SJSA1 (cell line): Measurements from ENCODE around the gene UBC. TPM values are rescaled to one million over a fixed set of nuclear protein-coding genes. Genes with fewer than 3 reads are reported as not detected.
"Not testable (repeated sequence)": the region's sequence is repeated elsewhere in the genome, so short reads cannot be mapped to it uniquely, and the experiment has no call there.

ENCODE experiments used
- DNase-seq, 2 experiments: peaks; one replicate each; pipeline ENCODE4 v3.0.0-alpha.2; 2015 to 2020; ENCODE audit warnings: low spot score in 2 of 2, low read depth in 1 of 2
- H3K27ac ChIP-seq: fragments of 250-450 bp; sonication (Bioruptor Pico); 2 replicates; pipeline ENCODE4 v1.5.1; 2020; ENCODE audit warnings: mild to moderate bottlenecking, moderate library complexity
- H3K27me3 ChIP-seq: fragments of 250-450 bp; sonication (Bioruptor Pico); replicated peaks from 2 replicates; pipeline ENCODE4 v1.5.1; 2020; ENCODE audit warnings: mild to moderate bottlenecking, moderate library complexity
- H3K36me3 ChIP-seq: fragments of 250-450 bp; sonication (Bioruptor Pico); 2 replicates; pipeline ENCODE4 v1.5.1; 2020; ENCODE audit warnings: mild to moderate bottlenecking
- H3K4me1 ChIP-seq: fragments of 250-450 bp; sonication (Bioruptor Pico); replicated peaks from 2 replicates; pipeline ENCODE4 v1.6.1; 2021; ENCODE audit warnings: mild to moderate bottlenecking
- H3K4me3 ChIP-seq: fragments of 250-450 bp; sonication (Bioruptor Pico); 2 replicates; pipeline ENCODE4 v1.5.1; 2020; ENCODE audit warnings: mild to moderate bottlenecking
- H3K9me3 ChIP-seq: fragments of 250-450 bp; sonication (Bioruptor Pico); replicated peaks from 2 replicates; pipeline ENCODE4 v1.5.1; 2020; ENCODE audit warnings: mild to moderate bottlenecking
- total RNA-seq: library from RNA; depleted of rRNA; stranded (reverse); fragments of >200 nt; shearing (Covaris generic); gene quantifications from 2 replicates; pipeline ENCODE4 v1.2.3, GENCODE V29; 2014

UBC gene
- total RNA-seq, 1 experiment from 2014 or later, result 1,026 TPM

- H3K36me3 ChIP-seq, result no peaks in the 10 kb centered on the region
- no peak overlapping the region for H3K4me3 ChIP-seq
- peaks cover 28% of the 10 kb centered on the region for H3K4me1 ChIP-seq
- no peak overlapping the region for H3K27ac ChIP-seq
- no peaks in the 10 kb centered on the region for H3K27me3 ChIP-seq
- no peaks in the 10 kb centered on the region for H3K9me3 ChIP-seq
- DNase-seq, result no peak
These were observed 15.5 kb downstream of the UBC start for GRCh38 chr12:124898923-124899294.

- no peak for DNase-seq
- H3K27me3 ChIP-seq, result no peaks in the 10 kb centered on the region
- no peaks in the 10 kb centered on the region for H3K36me3 ChIP-seq
- peaks cover 28% of the 10 kb centered on the region for H3K4me1 ChIP-seq
- H3K4me3 ChIP-seq, result no peak overlapping the region
- H3K27ac ChIP-seq, result no peak overlapping the region
- H3K9me3 ChIP-seq, result no peaks in the 10 kb centered on the region
These were observed 16.1 kb downstream of the UBC start for GRCh38 chr12:124898200-124898922.

GRCh38 chr12:124896461-124896860 lies 18.0 kb downstream of the UBC start:
- Histone ChIP-seq H3K4me3 (no peak overlapping the region), H3K27me3 (no peaks in the 10 kb centered on the region), H3K4me1 (peaks cover 28% of the 10 kb centered on the region), H3K36me3 (no peaks in the 10 kb centered on the region), H3K27ac (no peak overlapping the region), H3K9me3 (no peaks in the 10 kb centered on the region)
- no peak for DNase-seq

GRCh38 chr12:124893792-124894516 lies 20.5 kb downstream of the UBC start:
- Histone ChIP-seq H3K4me1 (peaks cover 20% of the 10 kb centered on the region), H3K27ac (no peak overlapping the region), H3K27me3 (no peaks in the 10 kb centered on the region), H3K9me3 (no peaks in the 10 kb centered on the region), H3K36me3 (no peaks in the 10 kb centered on the region), H3K4me3 (no peak overlapping the region)
- DNase-seq, result no peak

GRCh38 chr12:124888260-124888659 lies 26.2 kb downstream of the UBC start:
- Histone ChIP-seq H3K36me3 (no peaks in the 10 kb centered on the region), H3K9me3 (no peaks in the 10 kb centered on the region), H3K27ac (no peak overlapping the region), H3K4me1 (no peaks in the 10 kb centered on the region), H3K4me3 (no peak overlapping the region), H3K27me3 (no peaks in the 10 kb centered on the region)
- no peak for DNase-seq

- H3K27me3 ChIP-seq, H3K36me3 ChIP-seq, H3K4me1 ChIP-seq, H3K27ac ChIP-seq, H3K4me3 ChIP-seq, DNase-seq, H3K9me3 ChIP-seq: not testable (repeated sequence)
These were observed 26.7 kb downstream of the UBC start for GRCh38 chr12:124887766-124888165.

- no peak for DNase-seq
These were observed 29.6 kb downstream of the UBC start for GRCh38 chr12:124884587-124885438.

GRCh38 chr12:124883263-124884130 lies 31.0 kb downstream of the UBC start:
- H3K4me3 ChIP-seq, result no peak overlapping the region
- no peak overlapping the region for H3K27ac ChIP-seq

More at GRCh38 chr12:124884587-124885438, 29.6 kb downstream of the UBC start:
- Histone ChIP-seq H3K9me3 (no peaks in the 10 kb centered on the region), H3K36me3 (no peaks in the 10 kb centered on the region), H3K27me3 (no peaks in the 10 kb centered on the region), H3K4me3 (no peak overlapping the region), H3K4me1 (no peaks in the 10 kb centered on the region), H3K27ac (no peak overlapping the region)

GRCh38 chr12:124881123-124881522 lies 33.3 kb downstream of the UBC start:
- DNase-seq, result no peak
- no peaks in the 10 kb centered on the region for H3K36me3 ChIP-seq

More at GRCh38 chr12:124883263-124884130, 31.0 kb downstream of the UBC start:
- no peaks in the 10 kb centered on the region for H3K4me1 ChIP-seq
- H3K36me3 ChIP-seq, result no peaks in the 10 kb centered on the region
- no peaks in the 10 kb centered on the region for H3K27me3 ChIP-seq
- no peaks in the 10 kb centered on the region for H3K9me3 ChIP-seq
- DNase-seq, result no peak

GRCh38 chr12:124880335-124880734 lies 34.1 kb downstream of the UBC start:
- H3K9me3 ChIP-seq, H3K27ac ChIP-seq, H3K4me1 ChIP-seq, H3K4me3 ChIP-seq, H3K27me3 ChIP-seq, DNase-seq, H3K36me3 ChIP-seq: not testable (repeated sequence)

More at GRCh38 chr12:124881123-124881522, 33.3 kb downstream of the UBC start:
- Histone ChIP-seq H3K4me1 (no peaks in the 10 kb centered on the region), H3K4me3 (no peak overlapping the region), H3K9me3 (no peaks in the 10 kb centered on the region), H3K27me3 (no peaks in the 10 kb centered on the region), H3K27ac (no peak overlapping the region)

GRCh38 chr12:124878795-124879516 lies 35.5 kb downstream of the UBC start:
- H3K36me3 ChIP-seq, result no peaks in the 10 kb centered on the region
- no peaks in the 10 kb centered on the region for H3K9me3 ChIP-seq
- DNase-seq, result no peak
- no peak overlapping the region for H3K4me3 ChIP-seq
- H3K4me1 ChIP-seq, result no peaks in the 10 kb centered on the region
- no peaks in the 10 kb centered on the region for H3K27me3 ChIP-seq
- no peak overlapping the region for H3K27ac ChIP-seq

GRCh38 chr12:124877423-124877822 lies 37.0 kb downstream of the UBC start:
- H3K4me1 ChIP-seq, result no peaks in the 10 kb centered on the region
- DNase-seq, result no peak
- no peak overlapping the region for H3K27ac ChIP-seq
- no peaks in the 10 kb centered on the region for H3K27me3 ChIP-seq
- H3K9me3 ChIP-seq, result no peaks in the 10 kb centered on the region
- H3K4me3 ChIP-seq, result no peak overlapping the region
- H3K36me3 ChIP-seq, result no peaks in the 10 kb centered on the region

GRCh38 chr12:124876171-124876570 lies 38.3 kb downstream of the UBC start:
- H3K4me3 ChIP-seq, result no peak overlapping the region
- H3K4me1 ChIP-seq, result no peaks in the 10 kb centered on the region
- H3K36me3 ChIP-seq, result no peaks in the 10 kb centered on the region
- no peaks in the 10 kb centered on the region for H3K27me3 ChIP-seq
- no peaks in the 10 kb centered on the region for H3K9me3 ChIP-seq
- no peak for DNase-seq
- no peak overlapping the region for H3K27ac ChIP-seq
